Stimulated activated CD4-positive, alpha-beta T cell treated with anti-CD3 and anti-CD28 coated beads, TNF-alpha, amount 100 ng/mL, for 1 hour (primary cell): ENCODE results near the gene EEF1AKMT3.

Experiments
- DNase-seq, 3 donors: peaks; one replicate each; pipeline ENCODE4 v3.0.0-alpha.2; 2020; ENCODE audit warnings: low read depth in 3 of 3, low spot score in 1 of 3

Gene EEF1AKMT3

GRCh38 chr12:57750561-57751431 lies 21.6 kb upstream of the EEF1AKMT3 start:
- no peak for DNase-seq

GRCh38 chr12:57751432-57751787 lies 21.0 kb upstream of the EEF1AKMT3 start:
- DNase-seq = no peak

- DNase-seq = peak; percentile 89 to 99 (median 96)
These were observed 20.4 kb upstream of the EEF1AKMT3 start, which contains the start of gene CDK4 for GRCh38 chr12:57751788-57752667. CDK4 (minus strand) TSS chr12:57752310; CDS start chr12:57751717, 593 bp downstream.

- DNase-seq = no peak
These were observed 19.8 kb upstream of the EEF1AKMT3 start for GRCh38 chr12:57752668-57753000.

- DNase-seq = no peak
These were observed 18.6 kb upstream of the EEF1AKMT3 start for GRCh38 chr12:57753756-57754337.

- DNase-seq = peak; percentile 64 to 67 (median 65)
These were observed 17.8 kb upstream of the EEF1AKMT3 start, which contains the start of gene MARCHF9 for GRCh38 chr12:57754411-57755193. MARCHF9 (plus strand) TSS chr12:57755103; CDS start chr12:57755529, 426 bp downstream.

GRCh38 chr12:57755194-57755453 lies 17.3 kb upstream of the EEF1AKMT3 start:
- no peak for DNase-seq

- no peak for DNase-seq
These were observed 16.7 kb upstream of the EEF1AKMT3 start for GRCh38 chr12:57755454-57756372.

GRCh38 chr12:57756406-57757341 lies 15.7 kb upstream of the EEF1AKMT3 start:
- DNase-seq = peak in 2 of 3 donors; percentile 39 to 56

- no peak for DNase-seq
These were observed 14.6 kb upstream of the EEF1AKMT3 start for GRCh38 chr12:57757771-57758170.

GRCh38 chr12:57758552-57759359 lies 13.7 kb upstream of the EEF1AKMT3 start:
- DNase-seq = no peak

GRCh38 chr12:57759360-57759980 lies 12.9 kb upstream of the EEF1AKMT3 start:
- no peak for DNase-seq

- DNase-seq = no peak
These were observed 11.9 kb upstream of the EEF1AKMT3 start for GRCh38 chr12:57760347-57760982.

GRCh38 chr12:57761391-57761998 lies 10.9 kb upstream of the EEF1AKMT3 start:
- DNase-seq = no peak

- DNase-seq = no peak
These were observed 10.0 kb upstream of the EEF1AKMT3 start for GRCh38 chr12:57762463-57762862.

- DNase-seq = no peak
These were observed 8.3 kb upstream of the EEF1AKMT3 start for GRCh38 chr12:57763881-57764661.
